Skeletal muscle cell (primary cell): ENCODE results near the gene CFAP251.

Source experiments
- DNase-seq: peaks from one replicate; pipeline ENCODE4 v3.0.0-alpha.2; 2010; ENCODE audit warnings: low read depth
- H3K4me3 ChIP-seq: 2 replicates; pipeline ENCODE4 v1.5.1; 2011; ENCODE audit warnings: low read depth, mild to moderate bottlenecking, control low read depth, low read length, moderate library complexity

Gene CFAP251

GRCh38 chr12:121939186-121939585 lies 20.8 kb downstream of the CFAP251 start:
- DNase-seq = no peak

GRCh38 chr12:121939992-121940766 lies 21.8 kb downstream of the CFAP251 start:
- no peak overlapping the region for H3K4me3 ChIP-seq
- no peak for DNase-seq

More at GRCh38 chr12:121939186-121939585, 20.8 kb downstream of the CFAP251 start:
- H3K4me3 ChIP-seq = no peak overlapping the region

DNA sequence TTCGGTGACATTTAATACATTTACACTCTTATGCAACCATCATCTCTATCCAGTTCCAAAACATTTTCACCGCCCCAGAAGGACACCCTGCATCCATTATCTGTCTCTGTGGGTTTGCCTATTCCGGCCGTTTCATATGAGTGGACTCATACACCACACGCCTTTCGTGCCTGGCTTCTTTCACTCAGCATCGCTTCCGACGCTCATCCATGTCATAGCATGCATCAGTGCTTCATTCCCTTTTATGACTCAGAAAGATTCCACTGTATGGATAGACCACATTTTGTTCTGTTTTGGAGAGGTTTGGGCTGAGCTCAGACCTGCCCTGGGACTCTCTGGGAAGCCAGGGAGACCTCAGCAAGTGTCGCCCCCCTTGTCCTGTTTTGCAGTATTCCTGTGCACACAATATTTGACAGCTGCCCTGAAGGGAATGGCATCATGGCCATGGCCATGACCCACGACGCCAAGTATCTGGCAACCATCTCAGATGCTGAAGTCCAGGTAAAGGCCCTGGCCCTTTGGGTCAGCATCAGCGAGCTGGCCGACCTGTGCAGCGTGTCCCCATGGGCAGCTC lies 23.8 kb downstream of the CFAP251 start:
- peak; percentile 39 for DNase-seq

DNA sequence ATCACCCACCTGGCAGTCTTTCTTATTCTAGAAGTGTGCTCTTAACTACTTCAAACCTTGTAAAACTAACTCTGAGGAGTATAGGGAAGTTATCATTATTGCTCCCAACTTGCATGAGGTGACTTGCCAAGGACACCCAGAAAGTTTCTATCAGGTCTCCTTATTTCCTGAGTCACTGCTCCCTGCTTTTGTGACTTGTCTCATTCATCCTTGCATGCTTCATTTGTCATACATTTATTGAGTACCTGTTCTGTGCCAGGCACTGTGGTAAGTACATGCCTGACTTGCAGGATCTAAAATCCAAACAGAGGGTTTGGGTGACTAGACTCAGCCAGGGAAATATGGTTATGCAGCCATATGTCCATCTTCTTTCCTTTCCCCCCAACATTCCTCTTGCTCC lies 25.5 kb downstream of the CFAP251 start:
- no peak for DNase-seq
- no peak overlapping the region for H3K4me3 ChIP-seq

More for the DNA sequence above, 23.8 kb downstream of the CFAP251 start:
- no peak overlapping the region for H3K4me3 ChIP-seq

DNA sequence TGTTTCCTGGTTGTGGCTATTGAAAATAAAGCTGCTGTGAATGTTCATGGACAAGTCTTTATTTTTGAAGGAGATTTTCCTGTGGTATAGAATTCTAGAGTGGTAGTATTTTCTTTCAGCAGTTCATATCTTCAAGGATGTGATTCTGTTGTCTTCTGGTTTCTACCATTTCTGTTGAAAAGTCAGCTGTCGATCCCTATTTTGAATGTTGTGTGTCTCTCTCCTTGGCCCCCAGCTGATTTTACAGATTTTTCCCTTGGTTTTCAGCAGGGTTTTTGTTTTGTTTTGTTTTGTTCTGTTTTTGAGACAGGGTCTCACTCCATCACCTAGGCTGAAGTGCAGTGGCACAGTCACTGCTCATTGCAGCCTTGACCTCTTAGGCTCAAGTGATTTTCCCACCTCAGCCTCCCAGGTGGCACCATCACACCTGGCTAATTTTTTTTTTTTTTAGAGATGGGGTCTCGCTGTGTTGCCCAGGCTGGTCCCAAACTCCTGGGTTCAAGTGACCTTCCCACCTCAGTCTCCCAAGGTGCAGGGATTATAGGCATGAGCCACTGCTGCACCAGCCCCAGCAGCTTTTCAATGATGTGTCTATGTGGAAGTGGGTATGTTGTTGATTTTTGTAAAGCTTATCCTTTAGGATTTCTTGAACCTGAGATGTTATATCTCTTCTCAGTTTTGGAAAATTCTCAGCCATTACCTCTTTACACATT lies 28.1 kb downstream of the CFAP251 start:
- no peak for DNase-seq
- no peak overlapping the region for H3K4me3 ChIP-seq

GRCh38 chr12:121947981-121948380 lies 29.6 kb downstream of the CFAP251 start:
- DNase-seq = no peak

GRCh38 chr12:121949648-121950397 lies 31.4 kb downstream of the CFAP251 start:
- DNase-seq = peak; percentile 78
- H3K4me3 ChIP-seq = no peak overlapping the region

More at GRCh38 chr12:121947981-121948380, 29.6 kb downstream of the CFAP251 start:
- H3K4me3 ChIP-seq = no peak overlapping the region

GRCh38 chr12:121953117-121953692 lies 34.8 kb downstream of the CFAP251 start:
- no peak for DNase-seq

GRCh38 chr12:121953695-121954094 lies 35.3 kb downstream of the CFAP251 start:
- DNase-seq = no peak
- no peak overlapping the region for H3K4me3 ChIP-seq

More at GRCh38 chr12:121953117-121953692, 34.8 kb downstream of the CFAP251 start:
- no peak overlapping the region for H3K4me3 ChIP-seq

- H3K4me3 ChIP-seq = no peak overlapping the region
- no peak for DNase-seq
Measured at GRCh38 chr12:121955258-121956237, 37.2 kb downstream of the CFAP251 start.

GRCh38 chr12:121957861-121958515 lies 39.6 kb downstream of the CFAP251 start:
- no peak overlapping the region for H3K4me3 ChIP-seq
- no peak for DNase-seq

DNA sequence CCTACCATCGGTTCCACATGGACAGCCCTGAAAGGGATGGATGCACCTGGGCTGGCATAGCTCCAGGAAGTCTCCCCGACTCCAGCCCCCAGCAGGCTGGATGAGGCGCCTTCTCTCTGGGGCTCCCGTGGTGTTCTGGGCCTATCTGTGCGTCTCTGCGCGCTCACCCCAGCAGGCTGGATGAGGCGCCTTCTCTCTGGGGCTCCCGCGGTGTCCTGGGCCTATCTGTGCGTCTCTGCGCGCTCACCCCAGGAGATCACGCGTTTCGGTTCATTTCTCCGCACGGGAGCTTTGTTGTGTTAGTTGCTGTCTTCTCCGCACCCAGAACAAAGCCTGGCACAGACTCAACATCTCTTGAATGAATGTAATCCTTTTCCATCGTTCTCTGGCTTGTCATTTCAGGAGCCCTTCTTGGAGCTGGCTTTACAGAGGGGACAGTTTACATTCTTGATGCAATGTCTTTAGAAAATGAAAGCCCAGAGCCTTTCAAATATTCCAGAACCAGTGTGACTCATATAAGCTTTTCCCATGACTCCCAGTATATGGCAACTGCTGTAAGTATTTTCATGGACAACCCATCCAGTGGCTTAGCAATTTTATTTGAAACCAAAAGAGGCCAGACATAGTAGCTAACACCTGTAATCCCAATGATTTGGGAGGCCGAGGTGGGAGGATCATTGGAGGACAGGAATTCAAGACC lies 40.3 kb downstream of the CFAP251 start:
- no peak for DNase-seq
- no peak overlapping the region for H3K4me3 ChIP-seq

- no peak for DNase-seq
- no peak overlapping the region for H3K4me3 ChIP-seq
Measured at GRCh38 chr12:121960541-121960940, 42.1 kb downstream of the CFAP251 start.

- no peak overlapping the region for H3K4me3 ChIP-seq
- DNase-seq = no peak
Measured at GRCh38 chr12:121961195-121961879, 42.9 kb downstream of the CFAP251 start.

DNA sequence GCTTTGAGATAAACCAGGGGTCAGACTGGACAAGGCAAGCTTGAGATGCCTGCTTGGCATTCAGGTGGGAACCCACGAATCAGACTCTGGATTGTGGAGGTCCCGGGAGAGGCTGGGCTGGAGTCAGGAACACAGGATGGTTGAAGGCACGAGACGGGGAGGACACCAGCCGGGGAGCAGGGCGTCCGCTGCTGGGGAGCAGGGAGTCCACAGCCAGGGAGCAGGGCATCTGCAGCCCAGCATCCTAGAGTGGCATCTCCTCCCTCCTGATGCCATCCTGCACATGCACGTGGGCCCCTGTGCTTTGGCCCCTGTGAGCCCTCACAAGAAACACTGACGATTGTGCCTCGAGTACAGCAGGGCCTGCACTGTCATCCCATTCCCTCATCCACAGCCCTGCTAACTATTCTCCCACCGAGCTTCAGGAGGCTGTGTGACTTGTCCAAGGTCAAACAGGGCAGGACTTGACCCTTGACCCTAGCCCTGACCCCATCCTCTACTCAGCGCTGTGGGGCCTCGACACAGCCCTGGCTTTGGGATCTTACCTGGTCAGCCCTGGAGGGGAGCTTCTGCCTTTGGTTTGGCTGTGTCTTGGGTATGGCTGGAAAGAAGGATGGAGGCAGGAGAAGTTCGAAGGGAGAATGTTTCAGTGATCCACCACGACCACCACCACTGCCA lies 45.1 kb downstream of the CFAP251 start:
- no peak overlapping the region for H3K4me3 ChIP-seq
- no peak for DNase-seq
